H9 (cell line): ENCODE data around the gene HS6ST1. TPM values are rescaled to one million over a fixed set of nuclear protein-coding genes. Genes with fewer than 3 reads are reported as not detected.

Experiments
- DNase-seq: peaks from one replicate; pipeline ENCODE4 v3.0.0-alpha.2; 2017
- H2AFZ ChIP-seq: one replicate; pipeline ENCODE4 v1.6.1; 2013; ENCODE audit warnings: mild to moderate bottlenecking, low read length, control low read depth, moderate library complexity
- H2AK5ac ChIP-seq: 2 replicates; pipeline ENCODE4 v1.6.1; 2013; ENCODE audit warnings: low read length, control low read depth, mixed read lengths; ENCODE audit not compliant: insufficient read length
- H2BK120ac ChIP-seq: one replicate; pipeline ENCODE4 v1.6.1; 2013; ENCODE audit warnings: low read depth, mild to moderate bottlenecking, low read length, control low read depth, inconsistent platforms; ENCODE audit not compliant: poor library complexity, severe bottlenecking
- H2BK12ac ChIP-seq: 2 replicates; pipeline ENCODE4 v1.6.1; 2013; ENCODE audit warnings: low read length, control low read depth, mixed read lengths, low read depth; ENCODE audit not compliant: insufficient read length
- H2BK15ac ChIP-seq: 2 replicates; pipeline ENCODE4 v1.6.1; 2013; ENCODE audit warnings: low read depth, low read length, control low read depth
- H2BK20ac ChIP-seq: one replicate; pipeline ENCODE4 v1.6.1; 2013; ENCODE audit warnings: low read depth, mild to moderate bottlenecking, low read length, control low read depth, inconsistent platforms; ENCODE audit not compliant: poor library complexity, severe bottlenecking
- H2BK5ac ChIP-seq: 2 replicates; pipeline ENCODE4 v1.6.1; 2013; ENCODE audit warnings: low read length, control low read depth, mixed read lengths; ENCODE audit not compliant: insufficient read length
- H3K14ac ChIP-seq: 2 replicates; pipeline ENCODE4 v1.6.1; 2013; ENCODE audit warnings: low read length, control low read depth; ENCODE audit not compliant: insufficient read depth
- H3K18ac ChIP-seq: 2 replicates; pipeline ENCODE4 v1.6.1; 2013; ENCODE audit warnings: low read depth, mild to moderate bottlenecking, mixed read lengths, low read length, control low read depth; ENCODE audit not compliant: insufficient read length
- H3K23ac ChIP-seq: 2 replicates; pipeline ENCODE4 v1.6.1; 2013; ENCODE audit warnings: low read length, control low read depth, mixed read lengths, low read depth; ENCODE audit not compliant: insufficient read length
- H3K23me2 ChIP-seq: 2 replicates; pipeline ENCODE4 v1.6.1; 2013; ENCODE audit warnings: low read depth, mild to moderate bottlenecking, mixed read lengths, low read length, control low read depth; ENCODE audit not compliant: insufficient read length, poor library complexity, severe bottlenecking
- H3K27ac ChIP-seq: 2 replicates; pipeline ENCODE4 v1.5.1; 2013; ENCODE audit warnings: low read length, control low read depth, mixed read lengths, low read depth; ENCODE audit not compliant: insufficient read length
- H3K27me3 ChIP-seq: 2 replicates; pipeline ENCODE4 v1.6.1; 2013; ENCODE audit warnings: low read length, control low read depth, inconsistent platforms; ENCODE audit not compliant: insufficient read depth
- H3K4ac ChIP-seq: 2 replicates; pipeline ENCODE4 v1.6.1; 2013; ENCODE audit warnings: low read depth, mild to moderate bottlenecking, control low read depth, inconsistent platforms, low read length, moderate library complexity
- H3K4me1 ChIP-seq: 2 replicates; pipeline ENCODE4 v1.6.1; 2013; ENCODE audit warnings: low read length, control low read depth, inconsistent platforms; ENCODE audit not compliant: insufficient read depth
- H3K4me2 ChIP-seq: 2 replicates; pipeline ENCODE4 v1.6.1; 2013; ENCODE audit warnings: low read length, control low read depth, mixed read lengths; ENCODE audit not compliant: insufficient read length, insufficient read depth
- H3K56ac ChIP-seq: 2 replicates; pipeline ENCODE4 v1.6.1; 2013; ENCODE audit warnings: low read depth, mild to moderate bottlenecking, mixed read lengths, low read length, control low read depth; ENCODE audit not compliant: insufficient read length
- H3K79me1 ChIP-seq: 2 replicates; pipeline ENCODE4 v1.6.1; 2013; ENCODE audit warnings: low read depth, mild to moderate bottlenecking, moderate library complexity, low read length, control low read depth, inconsistent platforms; ENCODE audit not compliant: insufficient read depth, poor library complexity, severe bottlenecking
- H3K79me2 ChIP-seq: 2 replicates; pipeline ENCODE4 v1.6.1; 2013; ENCODE audit warnings: low read length, control low read depth, inconsistent platforms; ENCODE audit not compliant: insufficient read depth
- H3K9ac ChIP-seq: 2 replicates; pipeline ENCODE4 v1.6.1; 2013; ENCODE audit warnings: low read length, control low read depth, mixed read lengths; ENCODE audit not compliant: insufficient read length; ENCODE audit errors: extremely low read depth
- H3K9me3 ChIP-seq: one replicate; pipeline ENCODE4 v1.6.1; 2013; ENCODE audit warnings: low read depth, low read length, inconsistent platforms; ENCODE audit not compliant: control insufficient read depth
- H3T11ph ChIP-seq: one replicate; pipeline ENCODE4 v1.6.1; 2013; ENCODE audit warnings: mild to moderate bottlenecking, low read length, control low read depth, inconsistent platforms
- H4K20me1 ChIP-seq: one replicate; pipeline ENCODE4 v1.6.1; 2013; ENCODE audit not compliant: control insufficient read depth, insufficient read length, insufficient read depth
- H4K5ac ChIP-seq: 2 replicates; pipeline ENCODE4 v1.6.1; 2013; ENCODE audit warnings: low read depth, mild to moderate bottlenecking, mixed read lengths, low read length, control low read depth; ENCODE audit not compliant: insufficient read length
- H4K8ac ChIP-seq: replicated peaks from 2 replicates; pipeline ENCODE4 v1.6.1; 2013; ENCODE audit warnings: low read length, control low read depth, mixed read lengths, low read depth; ENCODE audit not compliant: insufficient read length
- H4K91ac ChIP-seq: 2 replicates; pipeline ENCODE4 v1.6.1; 2013; ENCODE audit warnings: low read depth, mild to moderate bottlenecking, moderate library complexity, mixed read lengths, low read length, control low read depth; ENCODE audit not compliant: insufficient read length
- H3K27ac Mint-ChIP-seq, 3 experiments: 2 replicates in 2 of 3; 3 replicates in 1 of 3; pipeline ENCODE4 v1.8.0; 2020 to 2021; ENCODE audit warnings: mixed read lengths in 3 of 3, mild to moderate bottlenecking in 1 of 3, moderate library complexity in 1 of 3
- H3K27me3 Mint-ChIP-seq: 2 replicates; pipeline ENCODE4 v1.8.0; 2021; ENCODE audit warnings: low read depth, mild to moderate bottlenecking, moderate library complexity, mixed read lengths
- H3K36me3 Mint-ChIP-seq, 3 experiments: 2 replicates in 2 of 3; 3 replicates in 1 of 3; pipeline ENCODE4 v1.8.0; 2020 to 2021; ENCODE audit warnings: low read depth in 3 of 3, mixed read lengths in 3 of 3; ENCODE audit not compliant: insufficient read depth in 1 of 3
- H3K4me1 Mint-ChIP-seq, 2 experiments: 2 replicates each; pipeline ENCODE4 v1.8.0; 2020; ENCODE audit warnings: mixed read lengths in 2 of 2
- H3K4me3 Mint-ChIP-seq, 2 experiments: 2 replicates in 1 of 2; 3 replicates in 1 of 2; pipeline ENCODE4 v1.8.0; 2020 to 2021; ENCODE audit warnings: mild to moderate bottlenecking in 2 of 2, mixed read lengths in 2 of 2, moderate library complexity in 1 of 2
- H3K9me3 Mint-ChIP-seq, 2 experiments: 2 replicates in 1 of 2; 3 replicates in 1 of 2; pipeline ENCODE4 v1.8.0; 2020; ENCODE audit warnings: mild to moderate bottlenecking in 2 of 2, mixed read lengths in 2 of 2, moderate library complexity in 1 of 2
- WGBS: extraction: QIAGEN DNeasy Blood & Tissue Kit; methylation state at CpG from one replicate; pipeline ENCODE4 v1.1.7; 2013; ENCODE audit warnings: missing lambda C conversion rate, low lambda C conversion rate, mixed read lengths; ENCODE audit not compliant: insufficient read length; ENCODE audit errors: extremely low coverage; 5-methylcytosine and 5-hydroxymethylcytosine counted together
- total RNA-seq: library from RNA; stranded (reverse); gene quantifications from 2 replicates; pipeline ENCODE4 v1.2.1, GENCODE V29; 2021
- TF ChIP-seq, protein P1 (sequence below): fragments of 200-600 bp; sonication (generic); conservative IDR thresholded peaks from 3 replicates; pipeline ENCODE4 v1.8.0; 2021; ENCODE audit warnings: antibody characterized with exemption, mild to moderate bottlenecking

HS6ST1 gene
- total RNA-seq, 1 experiment from 2014 or later: 60.2 TPM

DNA sequence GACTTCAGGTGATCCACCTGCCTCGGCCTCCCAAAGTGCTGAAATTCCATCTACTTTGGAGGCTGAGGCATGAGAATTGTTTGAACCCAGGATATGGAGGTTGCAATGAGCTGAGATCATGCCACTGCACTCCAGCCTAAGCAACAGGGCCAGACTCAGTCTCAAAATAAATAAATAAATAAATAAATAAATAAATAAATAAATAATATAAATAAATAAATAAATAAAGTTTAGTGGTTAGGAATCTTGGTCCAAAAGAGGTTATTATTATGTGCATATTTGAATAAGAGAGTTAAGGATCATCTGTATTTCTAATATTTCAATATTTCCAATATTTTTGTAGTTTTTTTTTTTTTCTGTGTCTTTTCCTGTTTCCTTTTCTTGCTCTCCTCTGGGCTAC is 90.8 kb downstream of the HS6ST1 start:
- Histone ChIP-seq H2AFZ (no peak overlapping the region), H2BK20ac (no peak overlapping the region), H3K79me2 (no peaks in the 10 kb centered on the region), H3K4me1 (no peaks in the 10 kb centered on the region), H3K27ac (no peak overlapping the region), H3K56ac (no peak overlapping the region), H3K9ac (no peak overlapping the region), H2BK15ac (no peak overlapping the region), H3K14ac (no peak overlapping the region), H2BK5ac (no peak overlapping the region), H3K23ac (no peak overlapping the region), H4K5ac (no peak overlapping the region), H2BK120ac (no peak overlapping the region), H3K18ac (no peak overlapping the region), H3K23me2 (peaks cover 4% of the 10 kb centered on the region), H2AK5ac (no peak overlapping the region), H3K9me3 (no peaks in the 10 kb centered on the region), H3K27me3 (no peaks in the 10 kb centered on the region; the same call in 1 of the 2 replicates), H3K4ac (no peak overlapping the region), H2BK12ac (no peak overlapping the region), H3K4me2 (no peak overlapping the region), H4K91ac (no peak overlapping the region), H4K8ac (no peak overlapping the region), H4K20me1 (no peaks in the 10 kb centered on the region), H3K79me1 (no peaks in the 10 kb centered on the region), H3T11ph (no peak overlapping the region)
- Mint-ChIP-seq H3K36me3 (0 out of 7 replicates have a peak, but pooled peaks cover 0 to 3% (median 0%) of the 10 kb centered on the region in 3 experiments), H3K4me3 (no peak overlapping the region), H3K4me1 (peaks cover 2% of the 10 kb centered on the region in 2 experiments), H3K27me3 (peaks cover 28% of the 10 kb centered on the region), H3K27ac (no peak overlapping the region), H3K9me3 (peaks cover 0 to 2% of the 10 kb centered on the region in 2 experiments; a peak in 3 of 5 replicates)
- whole genome bisulfite sequencing: no CpG with 5 or more reads among the region's 1 CpG
- TF ChIP-seq, protein P1, sequence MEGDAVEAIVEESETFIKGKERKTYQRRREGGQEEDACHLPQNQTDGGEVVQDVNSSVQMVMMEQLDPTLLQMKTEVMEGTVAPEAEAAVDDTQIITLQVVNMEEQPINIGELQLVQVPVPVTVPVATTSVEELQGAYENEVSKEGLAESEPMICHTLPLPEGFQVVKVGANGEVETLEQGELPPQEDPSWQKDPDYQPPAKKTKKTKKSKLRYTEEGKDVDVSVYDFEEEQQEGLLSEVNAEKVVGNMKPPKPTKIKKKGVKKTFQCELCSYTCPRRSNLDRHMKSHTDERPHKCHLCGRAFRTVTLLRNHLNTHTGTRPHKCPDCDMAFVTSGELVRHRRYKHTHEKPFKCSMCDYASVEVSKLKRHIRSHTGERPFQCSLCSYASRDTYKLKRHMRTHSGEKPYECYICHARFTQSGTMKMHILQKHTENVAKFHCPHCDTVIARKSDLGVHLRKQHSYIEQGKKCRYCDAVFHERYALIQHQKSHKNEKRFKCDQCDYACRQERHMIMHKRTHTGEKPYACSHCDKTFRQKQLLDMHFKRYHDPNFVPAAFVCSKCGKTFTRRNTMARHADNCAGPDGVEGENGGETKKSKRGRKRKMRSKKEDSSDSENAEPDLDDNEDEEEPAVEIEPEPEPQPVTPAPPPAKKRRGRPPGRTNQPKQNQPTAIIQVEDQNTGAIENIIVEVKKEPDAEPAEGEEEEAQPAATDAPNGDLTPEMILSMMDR: no peak
- no peak for DNase-seq
